MG63 (cell line): ENCODE measurements around the gene IMP4. TPM values are rescaled to one million over a fixed set of nuclear protein-coding genes. Genes with fewer than 3 reads are reported as not detected.

Source experiments
- DNase-seq: peaks from one replicate; pipeline ENCODE4 v3.0.0-alpha.2; 2020
- H3K27me3 ChIP-seq: fragments of 250-450 bp; sonication (Bioruptor Pico); 2 replicates; pipeline ENCODE4 v1.5.1; 2020; ENCODE audit warnings: mild to moderate bottlenecking, moderate library complexity
- H3K36me3 ChIP-seq: fragments of 250-450 bp; sonication (Bioruptor Pico); 2 replicates; pipeline ENCODE4 v1.5.1; 2020; ENCODE audit warnings: mild to moderate bottlenecking, moderate library complexity
- H3K4me3 ChIP-seq: fragments of 250-450 bp; sonication (Bioruptor Pico); 2 replicates; pipeline ENCODE4 v1.5.1; 2020; ENCODE audit warnings: mild to moderate bottlenecking, moderate library complexity
- H3K9me3 ChIP-seq: fragments of 250-450 bp; sonication (Bioruptor Pico); 2 replicates; pipeline ENCODE4 v1.5.1; 2020; ENCODE audit warnings: mild to moderate bottlenecking, moderate library complexity
- total RNA-seq: library from RNA; depleted of rRNA; stranded (reverse); fragments of >200 nt; shearing (Covaris generic); gene quantifications from 2 replicates; pipeline ENCODE4 v1.2.3, GENCODE V29; 2014; ENCODE audit warnings: low replicate concordance

IMP4 gene
- total RNA-seq, 1 experiment from 2014 or later, result 115 TPM

GRCh38 chr2:130378898-130379214 is 36.2 kb downstream of the IMP4 start:
- DNase-seq, result no peak
- Histone ChIP-seq H3K27me3 (no peaks in the 10 kb centered on the region), H3K4me3 (no peak overlapping the region), H3K9me3 (no peaks in the 10 kb centered on the region), H3K36me3 (peaks cover 3% of the 10 kb centered on the region; the same call in 1 of the 2 replicates)

- no peak for DNase-seq
- Histone ChIP-seq H3K9me3 (no peaks in the 10 kb centered on the region), H3K27me3 (no peaks in the 10 kb centered on the region), H3K36me3 (peaks cover 3% of the 10 kb centered on the region; the same call in 1 of the 2 replicates), H3K4me3 (no peak overlapping the region)
Measured at GRCh38 chr2:130380096-130380934, 37.6 kb downstream of the IMP4 start.

GRCh38 chr2:130381145-130381544 is 38.4 kb downstream of the IMP4 start:
- H3K27me3 ChIP-seq, result no peaks in the 10 kb centered on the region
- no peaks in the 10 kb centered on the region for H3K36me3 ChIP-seq
- H3K9me3 ChIP-seq, result no peaks in the 10 kb centered on the region
- no peak for DNase-seq
- H3K4me3 ChIP-seq, result no peak overlapping the region

- no peaks in the 10 kb centered on the region for H3K9me3 ChIP-seq
- DNase-seq, result no peak
- no peak overlapping the region for H3K4me3 ChIP-seq
- no peaks in the 10 kb centered on the region for H3K36me3 ChIP-seq
- no peaks in the 10 kb centered on the region for H3K27me3 ChIP-seq
Measured at GRCh38 chr2:130381619-130382018, 38.9 kb downstream of the IMP4 start.

- H3K4me3 ChIP-seq, result no peak overlapping the region
- H3K27me3 ChIP-seq, result no peaks in the 10 kb centered on the region
- no peak for DNase-seq
- no peaks in the 10 kb centered on the region for H3K36me3 ChIP-seq
- no peaks in the 10 kb centered on the region for H3K9me3 ChIP-seq
Measured at GRCh38 chr2:130382313-130382917, 39.7 kb downstream of the IMP4 start.

- H3K27me3 ChIP-seq, result no peaks in the 10 kb centered on the region
- H3K9me3 ChIP-seq, result no peaks in the 10 kb centered on the region
- DNase-seq, result no peak
- no peak overlapping the region for H3K4me3 ChIP-seq
- no peaks in the 10 kb centered on the region for H3K36me3 ChIP-seq
Measured at GRCh38 chr2:130385709-130386108, 43.0 kb downstream of the IMP4 start.

GRCh38 chr2:130387071-130387400 is 44.3 kb downstream of the IMP4 start:
- Histone ChIP-seq H3K36me3 (no peaks in the 10 kb centered on the region), H3K4me3 (no peak overlapping the region), H3K27me3 (no peaks in the 10 kb centered on the region), H3K9me3 (no peaks in the 10 kb centered on the region)
- no peak for DNase-seq

GRCh38 chr2:130387804-130388203 is 45.1 kb downstream of the IMP4 start:
- Histone ChIP-seq H3K36me3 (no peaks in the 10 kb centered on the region), H3K9me3 (no peaks in the 10 kb centered on the region), H3K27me3 (no peaks in the 10 kb centered on the region), H3K4me3 (no peak overlapping the region)
- no peak for DNase-seq

GRCh38 chr2:130388221-130388907 is 45.7 kb downstream of the IMP4 start:
- Histone ChIP-seq H3K4me3 (no peak overlapping the region), H3K36me3 (no peaks in the 10 kb centered on the region), H3K27me3 (no peaks in the 10 kb centered on the region), H3K9me3 (no peaks in the 10 kb centered on the region)
- DNase-seq, result no peak

- no peaks in the 10 kb centered on the region for H3K9me3 ChIP-seq
- H3K27me3 ChIP-seq, result no peaks in the 10 kb centered on the region
- H3K36me3 ChIP-seq, result no peaks in the 10 kb centered on the region
- DNase-seq, result no peak
- no peak overlapping the region for H3K4me3 ChIP-seq
Measured at GRCh38 chr2:130389358-130389757, 46.7 kb downstream of the IMP4 start.

- H3K27me3 ChIP-seq, result no peaks in the 10 kb centered on the region
- H3K36me3 ChIP-seq, result no peaks in the 10 kb centered on the region
- no peak for DNase-seq
- no peaks in the 10 kb centered on the region for H3K9me3 ChIP-seq
- H3K4me3 ChIP-seq, result no peak overlapping the region
Measured at GRCh38 chr2:130389783-130390182, 47.1 kb downstream of the IMP4 start.

- H3K4me3 ChIP-seq, result peak overlapping the region; percentile 54
- no peaks in the 10 kb centered on the region for H3K36me3 ChIP-seq
- H3K9me3 ChIP-seq, result no peaks in the 10 kb centered on the region
- no peaks in the 10 kb centered on the region for H3K27me3 ChIP-seq
- DNase-seq, result no peak
Measured at GRCh38 chr2:130390460-130391057, 47.9 kb downstream of the IMP4 start.

- Histone ChIP-seq H3K4me3 (peak overlapping the region; percentile 54), H3K9me3 (no peaks in the 10 kb centered on the region), H3K27me3 (no peaks in the 10 kb centered on the region), H3K36me3 (no peaks in the 10 kb centered on the region)
- DNase-seq, result peak; percentile 69
Measured at GRCh38 chr2:130391058-130391871, 48.6 kb downstream of the IMP4 start.

- Histone ChIP-seq H3K36me3 (no peaks in the 10 kb centered on the region), H3K27me3 (no peaks in the 10 kb centered on the region), H3K4me3 (peak overlapping the region; percentile 54), H3K9me3 (no peaks in the 10 kb centered on the region)
- no peak for DNase-seq
Measured at GRCh38 chr2:130391872-130392670, 49.4 kb downstream of the IMP4 start.

- no peak for DNase-seq
- Histone ChIP-seq H3K9me3 (no peaks in the 10 kb centered on the region), H3K36me3 (no peaks in the 10 kb centered on the region), H3K27me3 (no peaks in the 10 kb centered on the region), H3K4me3 (no peak overlapping the region)
Measured at GRCh38 chr2:130393318-130393910, 50.7 kb downstream of the IMP4 start.
